Naive thymus-derived CD4-positive, alpha-beta T cell (primary cell): ENCODE data around the gene ANKRD39. TPM values are rescaled to one million over a fixed set of nuclear protein-coding genes. Genes with fewer than 3 reads are reported as not detected.

Experiments used
- ATAC-seq: fragments of 150-1000 bp; cut with Tn5 transposase; 2 replicates; pipeline ENCODE4 v1.10.0; 2021; ENCODE audit warnings: mild to moderate bottlenecking, moderate library complexity
- CTCF ChIA-PET: fragments of 350-600 bp; sonication (Branson Sonifier 250); formaldehyde crosslinking; loops from one replicate; lab custom pipeline; 2021; ENCODE audit warnings: antibody characterized with exemption; lab: Charles Lee
- POLR2A ChIA-PET: fragments of 350-600 bp; sonication (Branson Sonifier 250); formaldehyde crosslinking; loops from one replicate; lab custom pipeline; 2021; ENCODE audit warnings: antibody characterized with exemption, inconsistent platforms; lab: Charles Lee
- DNase-seq, 9 donors: peaks; one replicate each; pipeline versions ENCODE4 v3.0.0 to v3.0.0-alpha.2; 2020 to 2022; ENCODE audit warnings: mixed read lengths in 1 of 9
- H3K27ac ChIP-seq: one replicate; pipeline ENCODE4 v1.7.0; 2013; ENCODE audit warnings: mild to moderate bottlenecking, low read depth, low read length, moderate library complexity
- H3K27me3 ChIP-seq, 2 donors: one replicate each; pipeline ENCODE4 v1.7.0; 2013; ENCODE audit warnings: low read length in 2 of 2, mild to moderate bottlenecking in 2 of 2, moderate library complexity in 2 of 2; ENCODE audit not compliant: control insufficient read depth in 2 of 2, insufficient read depth in 2 of 2
- H3K36me3 ChIP-seq, 3 experiments: 1 replicate in 2 of 3; 2 replicates in 1 of 3; pipeline ENCODE4 v1.7.0; 2013; ENCODE audit warnings: low read length in 3 of 3, mild to moderate bottlenecking in 3 of 3, moderate library complexity in 1 of 3; ENCODE audit not compliant: insufficient read depth in 3 of 3, control insufficient read depth in 2 of 3
- H3K4me1 ChIP-seq, 2 donors: one replicate each; pipeline ENCODE4 v1.7.0; 2013; ENCODE audit warnings: low read length in 2 of 2, mild to moderate bottlenecking in 2 of 2, moderate library complexity in 1 of 2; ENCODE audit not compliant: control insufficient read depth in 2 of 2, insufficient read depth in 2 of 2
- H3K4me3 ChIP-seq: 2 replicates; pipeline ENCODE4 v1.7.0; 2013; ENCODE audit warnings: mild to moderate bottlenecking, low read length
- H3K9me3 ChIP-seq, 3 experiments: 1 replicate in 2 of 3; 2 replicates in 1 of 3; pipeline ENCODE4 v1.7.0; 2013; ENCODE audit warnings: low read length in 3 of 3; ENCODE audit not compliant: control insufficient read depth in 2 of 3
- H3K27ac Mint-ChIP-seq, 9 donors: one replicate each; pipeline ENCODE4 v1.8.0; 2020 to 2022; ENCODE audit warnings: mixed read lengths in 9 of 9, mild to moderate bottlenecking in 8 of 9, moderate library complexity in 5 of 9, inconsistent platforms in 2 of 9
- H3K27me3 Mint-ChIP-seq, 5 donors: one replicate each; pipeline ENCODE4 v1.8.0; 2021 to 2022; ENCODE audit warnings: mixed read lengths in 5 of 5, mild to moderate bottlenecking in 1 of 5
- H3K36me3 Mint-ChIP-seq, 5 donors: one replicate each; pipeline ENCODE4 v1.8.0; 2020 to 2022; ENCODE audit warnings: mixed read lengths in 5 of 5, mild to moderate bottlenecking in 3 of 5, inconsistent platforms in 1 of 5
- H3K4me1 Mint-ChIP-seq, 7 donors: one replicate each; pipeline ENCODE4 v1.8.0; 2020 to 2022; ENCODE audit warnings: mixed read lengths in 7 of 7, mild to moderate bottlenecking in 3 of 7, inconsistent platforms in 1 of 7
- H3K4me3 Mint-ChIP-seq, 10 donors: one replicate each; pipeline ENCODE4 v1.8.0; 2020 to 2022; ENCODE audit warnings: mild to moderate bottlenecking in 10 of 10, mixed read lengths in 10 of 10, moderate library complexity in 6 of 10, inconsistent platforms in 2 of 10
- H3K9me3 Mint-ChIP-seq, 11 donors: one replicate each; pipeline ENCODE4 v1.8.0; 2020 to 2022; ENCODE audit warnings: mixed read lengths in 11 of 11, mild to moderate bottlenecking in 4 of 11, inconsistent platforms in 1 of 11, moderate library complexity in 1 of 11
- intact Hi-C, 2 donors: fragments of 100-400 bp; cut with micrococcal nuclease; formaldehyde crosslinking; loops; one replicate each; pipeline ENCODE4 v1.15.1; 2023
- polyA plus RNA-seq, 2 donors: library from polyadenylated mRNA; unstranded; fragments of 300-500 nt; fragmentation: Illumina TruSeq; gene quantifications; one replicate each; pipeline ENCODE4 v1.2.3, GENCODE V29; 2021
- total RNA-seq, 6 experiments: library from RNA in 5 of 6; stranded (reverse) in 5 of 6; gene quantifications; 1 replicate in 5 of 6; 2 replicates in 1 of 6; pipeline ENCODE4 v1.2.3 and lab custom pipeline; 2021 to 2026

The ANKRD39 gene
- total and polyA plus RNA-seq, 7 experiments from 2014 or later: 12.0 to 38.4 (median 16.4) TPM

DNA sequence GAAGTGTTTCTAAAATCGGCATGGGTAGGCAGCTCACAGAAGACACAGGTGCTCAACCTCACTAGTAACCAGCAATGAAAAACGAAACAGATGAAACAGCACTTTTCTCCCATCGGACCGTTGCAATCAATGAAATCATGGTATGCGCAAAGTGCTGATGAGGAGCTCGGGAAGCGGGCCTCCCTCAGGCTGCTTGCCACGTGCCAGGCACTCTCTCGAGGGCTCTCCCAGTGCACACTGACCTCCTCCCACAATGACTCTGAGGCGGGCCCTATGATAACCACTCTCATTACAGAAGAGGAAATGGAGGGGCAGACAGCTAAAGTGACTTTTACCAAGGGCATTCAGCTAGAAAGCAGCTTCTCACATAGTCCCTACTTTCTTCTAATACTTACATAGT is 10.2 kb downstream of the ANKRD39 start:
- POLR2A ChIA-PET: interaction anchor here (0.5 kb wide), 1 partner anchor 99 kb away, joined by 3 read pairs; no protein-coding TSS in a partner anchor
- Mint-ChIP-seq H3K27ac (no peak overlapping the region), H3K27me3 (no peaks in the 10 kb centered on the region), H3K4me3 (no peak overlapping the region), H3K36me3 (peaks cover 0 to 29% (median 12%) of the 10 kb centered on the region in 5 donors), H3K9me3 (peaks cover 0 to 2% (median 0%) of the 10 kb centered on the region in 11 donors), H3K4me1 (peaks cover 0 to 9% (median 4%) of the 10 kb centered on the region in 7 donors)
- no peak overlapping the region for H3K4me3 ChIP-seq
- no peaks in the 10 kb centered on the region for H3K27me3 ChIP-seq
- H3K9me3 ChIP-seq: no peaks in the 10 kb centered on the region
- CTCF ChIA-PET: interaction anchor here (0.9 kb wide), 1 partner anchor 107 kb away, joined by 3 read pairs; no protein-coding TSS in a partner anchor
- peaks cover 0 to 53% (median 5%) of the 10 kb centered on the region in 3 experiments for H3K36me3 ChIP-seq
- H3K4me1 ChIP-seq: no peaks in the 10 kb centered on the region
- no peak for ATAC-seq
- no peak overlapping the region for H3K27ac ChIP-seq
- DNase-seq: no peak
- intact Hi-C loops: no loop called here

DNA sequence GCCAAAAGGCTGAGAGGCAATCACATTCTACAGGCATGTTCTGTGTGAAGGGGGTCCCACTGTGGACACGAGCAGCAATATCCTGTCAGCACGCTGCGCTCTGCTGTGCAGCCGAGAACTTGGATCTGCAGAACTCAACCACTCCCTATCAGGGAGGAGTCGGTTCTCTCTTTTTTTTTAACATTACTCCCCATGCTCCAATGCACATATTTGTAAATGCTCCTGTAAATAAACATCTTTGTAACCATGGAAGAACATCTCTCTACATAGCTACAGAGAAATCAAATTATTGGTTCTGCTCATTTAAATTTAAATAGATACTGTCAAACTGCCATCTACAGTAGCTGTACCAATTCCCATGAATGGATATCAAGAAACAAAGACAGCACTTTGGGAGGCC is 11.0 kb downstream of the ANKRD39 start:
- ChIA-PET CTCF (interaction anchor here (0.7 kb wide), 1 partner anchor 146 kb away, joined by 3 read pairs; no protein-coding TSS in a partner anchor), POLR2A (interaction anchor here (0.6 kb wide), 1 partner anchor 21 kb away, joined by 4 read pairs; no protein-coding TSS in a partner anchor)
- peaks cover 0 to 25% (median 12%) of the 10 kb centered on the region in 5 donors for H3K36me3 Mint-ChIP-seq
- peaks cover 0 to 7% (median 4%) of the 10 kb centered on the region in 7 donors for H3K4me1 Mint-ChIP-seq
- no peaks in the 10 kb centered on the region for H3K27me3 ChIP-seq
- no peaks in the 10 kb centered on the region for H3K9me3 ChIP-seq
- no peak overlapping the region for H3K4me3 ChIP-seq
- DNase-seq (no peak), ATAC-seq (no peak)
- H3K36me3 ChIP-seq: peaks cover 0 to 46% (median 5%) of the 10 kb centered on the region in 3 experiments
- no peaks in the 10 kb centered on the region for H3K27me3 Mint-ChIP-seq
- no peaks in the 10 kb centered on the region for H3K4me1 ChIP-seq
- H3K27ac ChIP-seq: no peak overlapping the region
- peaks cover 0 to 2% (median 0%) of the 10 kb centered on the region in 11 donors for H3K9me3 Mint-ChIP-seq
- H3K27ac Mint-ChIP-seq: no peak overlapping the region
- intact Hi-C loops: no loop called here
- no peak overlapping the region for H3K4me3 Mint-ChIP-seq

DNA sequence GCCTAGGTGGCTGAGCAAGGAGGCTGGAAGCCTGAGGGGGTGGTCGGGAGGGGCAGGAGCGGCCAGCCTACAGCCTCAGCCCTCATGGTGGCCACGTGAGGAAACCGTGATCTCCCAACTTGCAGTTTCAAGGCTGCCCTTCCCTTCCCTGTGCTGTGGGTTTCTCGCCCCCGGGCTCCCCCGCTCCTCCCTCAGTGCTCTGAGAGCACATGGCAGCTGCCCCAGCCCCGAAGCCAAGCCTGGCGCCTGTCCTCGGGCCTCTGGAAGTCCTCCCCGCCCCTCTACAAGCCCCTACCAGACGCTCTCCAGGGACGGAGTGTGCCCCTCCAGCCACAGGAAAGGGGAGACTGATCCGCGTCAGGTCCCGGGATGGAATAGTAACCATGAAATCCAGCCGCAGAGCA is 13.4 kb downstream of the ANKRD39 start:
- peaks cover 0 to 3% (median 0%) of the 10 kb centered on the region in 11 donors for H3K9me3 Mint-ChIP-seq
- no peak overlapping the region for H3K27ac Mint-ChIP-seq
- ATAC-seq (no peak), DNase-seq (no peak)
- CTCF ChIA-PET: no interaction called here
- Histone ChIP-seq H3K4me3 (no peak overlapping the region), H3K27ac (no peak overlapping the region), H3K4me1 (peaks cover 4 to 9% of the 10 kb centered on the region in 2 donors), H3K27me3 (no peaks in the 10 kb centered on the region), H3K9me3 (no peaks in the 10 kb centered on the region), H3K36me3 (peaks cover 0 to 24% (median 5%) of the 10 kb centered on the region in 3 experiments)
- POLR2A ChIA-PET: no interaction called here
- H3K4me3 Mint-ChIP-seq: no peak overlapping the region
- peaks cover 0 to 20% (median 8%) of the 10 kb centered on the region in 5 donors for H3K36me3 Mint-ChIP-seq
- no peaks in the 10 kb centered on the region for H3K27me3 Mint-ChIP-seq
- H3K4me1 Mint-ChIP-seq: peaks cover 0 to 20% (median 12%) of the 10 kb centered on the region in 7 donors
- intact Hi-C loops: no loop called here

DNA sequence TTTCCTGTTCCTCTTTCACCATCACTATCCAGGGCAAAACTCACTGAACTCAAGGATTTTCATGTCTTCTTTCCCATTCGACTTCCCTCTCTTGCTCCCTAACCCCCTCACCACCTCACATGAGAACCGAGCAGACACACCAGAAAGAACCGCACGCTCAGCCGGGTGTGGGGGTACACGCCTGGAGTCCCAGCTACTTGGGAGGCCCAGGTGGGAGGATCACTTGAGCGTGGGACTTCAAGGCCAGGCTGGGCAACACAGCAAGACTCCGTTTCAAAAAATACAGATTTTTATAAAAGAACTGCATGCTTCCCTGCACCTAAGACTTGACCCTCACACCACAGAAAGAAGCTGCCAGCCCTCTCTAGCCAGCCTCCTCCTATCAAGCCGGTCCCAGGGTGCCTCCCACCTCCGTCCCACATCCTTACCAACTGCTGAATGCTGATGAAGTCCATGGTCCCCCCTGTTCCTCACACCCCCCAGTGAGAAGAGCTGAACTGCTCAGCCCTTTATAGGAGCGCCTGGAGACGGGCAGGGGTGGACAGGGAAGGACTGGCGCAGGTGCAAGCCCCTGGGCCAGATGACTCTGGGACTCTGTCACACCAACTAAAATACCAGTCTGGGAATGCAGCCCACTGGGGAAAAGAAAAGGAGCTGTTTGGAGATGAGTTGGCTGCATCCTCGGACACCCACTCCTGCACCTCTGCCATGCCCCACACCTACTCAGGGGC is 14.1 kb downstream of the ANKRD39 start, which contains the start of gene ANKRD23:
Gene ANKRD23, minus strand, starts transcription at position 484 of the 731 bp plus-strand sequence. Its CDS starts 29 bp downstream, at position 455.
- H3K4me1 ChIP-seq: peaks cover 10 to 14% of the 10 kb centered on the region in 2 donors
- ATAC-seq (no peak), DNase-seq (no peak)
- POLR2A ChIA-PET: interaction anchor here (0.8 to 1.3 kb wide), 2 partner anchors 14 to 29 kb away, joined by 3 to 5 read pairs; partner anchors contain the start of gene ANKRD39
- CTCF ChIA-PET: interaction anchor here (1.1 kb wide), 2 partner anchors 36 to 108 kb away, joined by 3 read pairs; no protein-coding TSS in a partner anchor
- Mint-ChIP-seq H3K9me3 (peaks cover 0 to 3% (median 0%) of the 10 kb centered on the region in 11 donors), H3K27ac (peak within 1 kb of the TSS in 6 of 9 donors; percentile 42 to 81 (median 60)), H3K4me3 (no peak within 1 kb of the TSS), H3K4me1 (peaks cover 0 to 26% (median 16%) of the 10 kb centered on the region in 7 donors), H3K36me3 (peaks cover 0 to 18% (median 8%) of the 10 kb centered on the region in 5 donors), H3K27me3 (no peaks in the 10 kb centered on the region)
- peaks cover 0 to 22% (median 5%) of the 10 kb centered on the region in 3 experiments for H3K36me3 ChIP-seq
- H3K9me3 ChIP-seq: no peaks in the 10 kb centered on the region
- H3K27me3 ChIP-seq: no peaks in the 10 kb centered on the region
- intact Hi-C loops: no loop called here
- no peak within 1 kb of the TSS for H3K4me3 ChIP-seq
- no peak within 1 kb of the TSS for H3K27ac ChIP-seq

DNA sequence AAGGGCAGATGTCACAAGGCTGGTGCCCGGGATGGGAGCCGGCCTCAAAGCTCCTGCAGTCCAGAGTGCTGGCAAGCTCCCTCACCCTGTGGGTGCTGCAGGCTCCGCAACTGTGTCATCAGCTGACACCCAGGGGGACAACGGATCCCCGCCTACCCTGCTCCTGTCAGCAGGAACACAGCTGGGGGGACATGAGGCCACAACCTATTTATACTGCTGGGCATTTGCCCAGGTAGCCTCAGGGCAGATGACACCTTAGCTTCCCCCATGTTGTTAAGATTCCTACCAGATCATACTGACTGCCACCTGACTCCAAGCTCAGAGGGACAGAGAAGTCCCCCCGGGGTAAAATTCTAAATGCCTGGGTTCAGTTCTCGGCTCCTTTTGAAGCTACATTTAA is 15.2 kb downstream of the ANKRD39 start:
- peaks cover 0 to 12% (median 0%) of the 10 kb centered on the region in 3 experiments for H3K36me3 ChIP-seq
- H3K27ac Mint-ChIP-seq: peak overlapping the region in 3 of 9 donors; percentile 42 to 81 (median 49)
- H3K4me3 ChIP-seq: no peak overlapping the region
- peaks cover 0 to 10% (median 2%) of the 10 kb centered on the region in 5 donors for H3K36me3 Mint-ChIP-seq
- ChIA-PET CTCF (interaction anchor here (0.6 to 1.1 kb wide), 4 partner anchors 16 to 119 kb away, joined by 3 read pairs; partner anchors contain the start of gene ANKRD39), POLR2A (interaction anchor here (0.6 to 1.1 kb wide), 5 partner anchors 9 to 270 kb away, joined by 3 to 5 read pairs (median 3); partner anchors contain the start of gene ANKRD39)
- no peaks in the 10 kb centered on the region for H3K27me3 Mint-ChIP-seq
- H3K4me1 ChIP-seq: peaks cover 12 to 16% of the 10 kb centered on the region in 2 donors
- ATAC-seq (no peak), DNase-seq (no peak)
- H3K9me3 ChIP-seq: no peaks in the 10 kb centered on the region
- H3K4me1 Mint-ChIP-seq: peaks cover 0 to 30% (median 18%) of the 10 kb centered on the region in 7 donors
- no peaks in the 10 kb centered on the region for H3K27me3 ChIP-seq
- H3K9me3 Mint-ChIP-seq: peaks cover 0 to 3% (median 0%) of the 10 kb centered on the region in 11 donors
- intact Hi-C loops: no loop called here
- H3K4me3 Mint-ChIP-seq: no peak overlapping the region
- H3K27ac ChIP-seq: no peak overlapping the region

DNA sequence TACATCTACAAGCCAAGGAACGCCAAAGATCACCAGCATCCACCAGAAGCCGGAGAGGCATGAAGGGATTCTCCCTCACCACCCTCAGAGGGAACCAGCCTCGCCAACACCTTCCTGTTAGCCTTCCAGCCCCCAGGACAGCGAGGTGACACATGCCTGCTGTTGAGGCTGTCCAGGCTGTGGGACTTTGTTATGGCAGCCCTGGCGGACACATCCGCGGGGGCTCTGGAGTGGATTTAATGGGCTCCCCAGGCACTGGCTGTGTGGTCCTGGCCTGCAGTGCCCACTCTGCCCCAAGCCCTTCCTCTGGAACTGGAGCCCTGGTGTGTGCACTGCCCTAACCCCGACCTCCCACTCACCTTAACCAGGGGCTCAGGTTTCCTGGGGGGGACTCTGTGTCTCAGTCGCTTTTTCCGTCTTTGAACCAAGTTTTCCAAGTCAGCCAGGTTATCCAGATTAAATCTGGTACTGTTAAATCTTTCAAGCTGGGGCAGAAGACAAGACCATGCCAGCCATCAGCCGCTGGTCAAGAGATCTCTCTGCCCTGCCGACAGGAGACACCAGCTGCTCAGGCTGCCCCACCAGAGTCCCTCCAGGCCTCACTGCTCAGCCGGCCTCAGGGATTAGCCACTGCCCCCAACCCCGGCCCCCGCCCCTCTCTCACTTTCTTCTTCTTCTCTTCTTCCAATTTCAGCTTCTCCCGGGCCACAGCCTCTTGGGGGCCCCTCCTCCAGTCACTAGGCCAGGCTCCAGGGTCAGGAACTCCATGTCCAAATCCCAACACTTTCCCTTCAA is 15.9 kb downstream of the ANKRD39 start:
- ChIA-PET CTCF (no interaction called here), POLR2A (interaction anchor here (1.1 kb wide), 1 partner anchor 16 kb away, joined by 4 read pairs; the partner anchor contains the start of gene ANKRD39)
- peaks cover 0 to 8% (median 0%) of the 10 kb centered on the region in 3 experiments for H3K36me3 ChIP-seq
- no peak for ATAC-seq
- Mint-ChIP-seq H3K4me1 (peaks cover 0 to 30% (median 18%) of the 10 kb centered on the region in 7 donors), H3K9me3 (peaks cover 0 to 3% (median 0%) of the 10 kb centered on the region in 11 donors), H3K36me3 (peaks cover 0 to 8% (median 0%) of the 10 kb centered on the region in 5 donors), H3K27ac (peak overlapping the region in 4 of 9 donors; percentile 48 to 66 (median 62)), H3K27me3 (no peaks in the 10 kb centered on the region), H3K4me3 (no peak overlapping the region)
- peaks cover 12 to 16% of the 10 kb centered on the region in 2 donors for H3K4me1 ChIP-seq
- H3K27ac ChIP-seq: no peak overlapping the region
- intact Hi-C loops: no loop called here
- DNase-seq: no peak
- H3K27me3 ChIP-seq: no peaks in the 10 kb centered on the region
- H3K4me3 ChIP-seq: no peak overlapping the region
- H3K9me3 ChIP-seq: no peaks in the 10 kb centered on the region
